Right ventricle myocardium superior (tissue), 1 donor: ENCODE measurements around the gene LUZP1. TPM values are rescaled to one million over a fixed set of nuclear protein-coding genes. Genes with fewer than 3 reads are reported as not detected.
"Not testable (repeated sequence)": the region's sequence is repeated elsewhere in the genome, so short reads cannot be mapped to it uniquely, and the experiment has no call there.

Source experiments
- ATAC-seq: fragments of 200-7000 bp; cut with Tn5 transposase; one replicate; pipeline ENCODE4 v1.9.1; 2020; ENCODE audit warnings: mild to moderate bottlenecking; ENCODE audit not compliant: poor library complexity
- DNase-seq: peaks from one replicate; pipeline ENCODE4 v3.0.0-alpha.2; 2020
- intact Hi-C: fragments of 100-400 bp; cut with DNase I; formaldehyde crosslinking; loops from one replicate; pipeline ENCODE4 v1.11.2; 2022
- long read RNA-seq: library from polyadenylated mRNA; unstranded; transcript quantifications from one replicate; pipeline ENCODE4 v2.0.0, GENCODE V29; 2021
- total RNA-seq: library from RNA; stranded (reverse); fragmentation: NEBNext Ultra II Directional; extraction: Animal tissue kit (Norgen Biotek cat#: 25700); gene quantifications from one replicate; pipeline ENCODE4 v1.2.1, GENCODE V29; 2021
- donor health status: DM: no; HTN: yes; CAD: no; lungs with severe emphysema.

The LUZP1 gene
- total RNA-seq, result 26.3 TPM
- long read RNA-seq, full-length matches to known transcripts, result 1 of 5 reads
- long read RNA-seq, partial matches to known transcripts, result 2 of 5 reads
- long read RNA-seq, other reads (novel, unspliced or antisense), result 2 of 5 reads

- peak; percentile 97 for ATAC-seq
- DNase-seq, result peak; percentile 93
- intact Hi-C loops, result no loop called here
Observed at GRCh38 chr1:23168445-23169194, at the start of gene LUZP1. TSS of gene LUZP1 (minus strand) at chr1:23168856.

GRCh38 chr1:23217421-23218115 is 48.9 kb upstream of the LUZP1 start, which contains the start of gene HTR1D:
TSS of gene HTR1D (minus strand) at chr1:23217502. CDS start at chr1:23194219, 23,283 bp downstream.
- intact Hi-C loops, result loop anchor here (10.0 kb wide), 1 partner anchor 57 kb away; no protein-coding TSS in a partner anchor
- peak; percentile 12 for ATAC-seq
- no peak for DNase-seq

- ATAC-seq, result no peak
- intact Hi-C loops, result loop anchor here (10.0 kb wide), 1 partner anchor 58 kb away; no protein-coding TSS in a partner anchor
- no peak for DNase-seq
Observed at GRCh38 chr1:23216771-23217420, 48.2 kb upstream of the LUZP1 start.

GRCh38 chr1:23215751-23216449 is 47.2 kb upstream of the LUZP1 start:
- intact Hi-C loops, result loop anchor here (10.0 kb wide), 1 partner anchor 59 kb away; no protein-coding TSS in a partner anchor
- DNase-seq (no peak), ATAC-seq (no peak)

- ATAC-seq (no peak), DNase-seq (no peak)
- intact Hi-C loops, result loop anchor here (10.0 kb wide), 1 partner anchor 60 kb away; no protein-coding TSS in a partner anchor
Observed at GRCh38 chr1:23215291-23215690, 46.6 kb upstream of the LUZP1 start.

- intact Hi-C loops, result loop anchor here (10.0 kb wide), 1 partner anchor 60 kb away; no protein-coding TSS in a partner anchor
- no peak for DNase-seq
- ATAC-seq, result no peak
Observed at GRCh38 chr1:23214640-23215039, 46.0 kb upstream of the LUZP1 start.

GRCh38 chr1:23211955-23212354 is 43.3 kb upstream of the LUZP1 start:
- DNase-seq (no peak), ATAC-seq (no peak)
- intact Hi-C loops, result loop anchor here (10.0 kb wide), 1 partner anchor 63 kb away; no protein-coding TSS in a partner anchor

- no peak for ATAC-seq
- no peak for DNase-seq
- intact Hi-C loops, result loop anchor here (10.0 kb wide), 1 partner anchor 64 kb away; no protein-coding TSS in a partner anchor
Observed at GRCh38 chr1:23210963-23211362, 42.3 kb upstream of the LUZP1 start.

- no peak for ATAC-seq
- DNase-seq, result no peak
- intact Hi-C loops, result loop anchor here (10.0 kb wide), 1 partner anchor 64 kb away; no protein-coding TSS in a partner anchor
Observed at GRCh38 chr1:23210351-23210785, 41.7 kb upstream of the LUZP1 start.

GRCh38 chr1:23209770-23210169 is 41.1 kb upstream of the LUZP1 start:
- DNase-seq (no peak), ATAC-seq (no peak)
- intact Hi-C loops, result loop anchor here (10.0 kb wide), 1 partner anchor 65 kb away; no protein-coding TSS in a partner anchor

- DNase-seq, result no peak
- no peak for ATAC-seq
- intact Hi-C loops, result no loop called here
Observed at GRCh38 chr1:23208527-23208926, 39.9 kb upstream of the LUZP1 start.

- intact Hi-C loops, DNase-seq, ATAC-seq: not testable (repeated sequence)
Observed at GRCh38 chr1:23207733-23208132, 39.1 kb upstream of the LUZP1 start.

GRCh38 chr1:23202263-23202749 is 33.6 kb upstream of the LUZP1 start:
- no peak for ATAC-seq
- intact Hi-C loops, result no loop called here
- DNase-seq, result no peak

- intact Hi-C loops, result no loop called here
- no peak for ATAC-seq
Observed at GRCh38 chr1:23200883-23201282, 32.2 kb upstream of the LUZP1 start.

GRCh38 chr1:23198373-23198772 is 29.7 kb upstream of the LUZP1 start:
- ATAC-seq (no peak), DNase-seq (no peak)
- intact Hi-C loops, result no loop called here

More at GRCh38 chr1:23200883-23201282, 32.2 kb upstream of the LUZP1 start:
- DNase-seq, result no peak

- ATAC-seq (no peak), DNase-seq (no peak)
- intact Hi-C loops, result no loop called here
Observed at GRCh38 chr1:23196627-23197328, 28.1 kb upstream of the LUZP1 start.
